HG03571 (cell line): Measurements from ENCODE around the gene RUNDC1.
"Not testable (repeated sequence)": the region's sequence is repeated elsewhere in the genome, so short reads cannot be mapped to it uniquely, and the experiment has no call there.

ENCODE experiments used
- ATAC-seq: cut with Tn5 transposase; IDR thresholded peaks from one replicate; pipeline ENCODE4 v1.9.1; 2021; ENCODE audit not compliant: unreplicated experiment

Gene RUNDC1

DNA sequence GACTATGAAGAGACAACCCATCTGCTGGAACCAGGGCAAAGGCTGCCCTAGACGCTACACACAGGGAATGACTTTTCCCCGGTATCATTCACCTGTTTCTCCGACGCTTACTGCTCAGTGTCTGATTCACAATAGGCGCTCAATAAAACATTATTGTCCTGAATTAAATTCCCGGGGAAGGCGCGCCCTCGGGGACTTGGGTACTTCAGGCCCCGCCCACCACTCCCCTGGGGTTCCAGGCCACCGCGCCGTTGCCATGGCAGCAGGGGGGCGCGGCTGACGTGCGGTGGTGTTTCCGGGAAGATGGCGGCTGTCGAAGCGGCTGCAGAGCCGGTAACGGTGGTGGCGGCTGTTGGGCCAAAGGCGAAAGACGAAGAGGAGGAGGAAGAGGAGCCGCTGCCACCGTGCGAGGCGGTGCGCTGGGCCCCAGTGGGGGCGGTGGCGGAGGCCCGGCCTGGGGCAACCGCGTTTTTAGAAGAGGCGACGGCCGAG is at the start of gene RUNDC1:
TSS of gene RUNDC1 (plus strand) at position 292 of the 492 bp plus-strand sequence. CDS start at position 304, 12 bp downstream.
- ATAC-seq: no peak

DNA sequence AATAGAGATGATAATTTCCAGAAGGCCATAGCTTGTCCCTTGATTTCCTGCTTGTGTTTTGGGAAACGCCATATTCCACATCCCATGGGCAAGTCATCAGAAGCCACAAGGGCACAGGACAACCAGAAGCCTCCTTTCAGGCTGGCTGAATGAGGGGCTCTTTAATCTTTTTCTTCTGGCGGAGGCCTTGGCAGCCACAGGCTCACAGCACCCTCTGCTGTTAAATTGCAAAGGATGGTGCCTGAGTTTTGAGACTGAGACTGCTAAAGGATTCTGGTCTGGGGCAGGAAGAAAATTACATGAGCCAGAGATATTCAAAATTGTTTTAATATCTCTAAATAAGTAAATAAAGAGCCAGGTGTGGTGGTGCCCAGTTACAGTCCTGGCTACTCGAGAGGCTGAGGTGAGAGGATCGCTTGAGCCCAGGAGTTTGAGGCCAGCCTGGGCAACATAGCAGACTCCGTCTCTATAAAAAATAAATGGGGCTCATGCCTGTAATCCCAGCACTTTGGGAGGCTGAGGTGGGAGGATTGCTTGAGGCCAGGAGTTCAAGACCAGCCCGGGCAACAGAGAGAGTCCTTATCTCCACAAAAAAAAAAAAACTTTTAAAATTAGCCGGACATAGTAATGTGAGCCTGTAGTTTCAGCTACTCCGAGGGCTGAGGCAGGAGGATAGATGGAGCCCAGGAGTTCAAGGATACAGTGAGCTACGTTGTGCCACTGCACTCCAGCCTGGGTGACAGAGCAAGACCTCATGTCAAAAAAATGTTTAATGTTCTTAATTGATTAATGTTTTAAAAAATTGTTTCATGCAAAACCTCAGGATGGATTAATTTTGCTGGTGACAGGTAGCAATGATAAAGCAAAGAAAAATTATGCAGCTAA is 42.4 kb upstream of the RUNDC1 start:
- ATAC-seq: no peak

GRCh38 chr17:42944211-42944610 is 36.2 kb upstream of the RUNDC1 start:
- ATAC-seq: no peak

- ATAC-seq: no peak
These were observed 33.6 kb upstream of the RUNDC1 start for GRCh38 chr17:42946812-42947211.

DNA sequence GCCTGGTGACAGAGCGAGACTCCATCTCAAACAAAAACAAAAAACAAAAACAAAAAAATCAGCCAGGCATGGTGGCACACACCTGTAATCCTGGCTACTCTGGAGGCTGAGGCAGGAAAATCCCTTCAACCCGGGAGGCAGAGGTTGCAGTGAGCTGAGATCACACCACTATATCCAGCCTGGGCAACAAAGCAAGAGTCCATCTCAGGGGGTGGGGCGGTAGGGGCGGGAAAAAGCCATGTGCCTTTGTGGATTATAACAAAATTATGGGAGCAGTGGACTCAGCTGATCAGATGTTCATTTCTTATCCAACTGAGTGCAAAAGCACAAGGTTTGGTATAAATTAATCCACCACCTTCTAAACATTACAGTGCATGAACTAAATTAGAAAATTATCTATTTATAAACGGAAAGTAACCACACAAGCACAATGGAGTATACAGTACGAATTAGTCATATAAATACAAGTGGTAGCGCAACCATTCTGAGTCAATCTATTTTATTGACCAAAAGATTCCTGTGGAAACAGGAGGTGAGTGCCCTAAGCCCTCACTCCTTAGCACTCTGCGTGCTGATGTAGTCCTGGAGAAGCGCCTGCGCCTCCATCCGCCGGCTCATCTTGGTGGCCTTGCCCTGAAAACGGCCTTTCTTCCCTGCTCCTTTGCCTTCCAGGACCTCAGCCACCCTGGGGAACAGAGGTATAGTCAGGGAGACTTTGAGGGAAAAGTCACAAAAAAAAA is 30.2 kb upstream of the RUNDC1 start:
- no peak for ATAC-seq

GRCh38 chr17:42953669-42954068 is 26.7 kb upstream of the RUNDC1 start:
- no peak for ATAC-seq

- peak; percentile 75 for ATAC-seq
These were observed 16.0 kb upstream of the RUNDC1 start, which contains the start of gene AARSD1 for GRCh38 chr17:42964161-42964932. Gene AARSD1, minus strand, starts transcription at chr17:42964454. Its CDS starts 14 bp downstream, at chr17:42964440.

DNA sequence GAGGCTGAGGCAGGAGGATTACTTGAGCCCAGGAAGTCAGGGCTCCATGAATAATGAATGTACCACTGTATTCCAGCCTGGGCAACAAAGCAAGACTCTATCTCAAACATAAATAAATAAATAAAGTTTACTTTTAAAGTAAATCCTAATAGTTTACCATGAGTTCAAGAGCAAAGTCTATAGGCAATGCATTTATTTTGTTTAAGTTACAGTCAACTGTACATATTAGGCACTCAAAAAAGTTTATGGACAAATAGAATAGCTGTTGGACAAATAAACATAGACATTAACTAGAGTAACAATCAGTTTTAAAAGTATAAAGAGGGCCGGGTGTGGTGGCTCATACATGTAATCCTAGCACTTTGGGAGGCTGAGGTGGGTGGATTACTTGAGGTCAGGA is 12.4 kb upstream of the RUNDC1 start:
- no peak for ATAC-seq

GRCh38 chr17:42969001-42969581 is 11.3 kb upstream of the RUNDC1 start:
- no peak for ATAC-seq

- no peak for ATAC-seq
These were observed 8.8 kb upstream of the RUNDC1 start for GRCh38 chr17:42971589-42971988.

DNA sequence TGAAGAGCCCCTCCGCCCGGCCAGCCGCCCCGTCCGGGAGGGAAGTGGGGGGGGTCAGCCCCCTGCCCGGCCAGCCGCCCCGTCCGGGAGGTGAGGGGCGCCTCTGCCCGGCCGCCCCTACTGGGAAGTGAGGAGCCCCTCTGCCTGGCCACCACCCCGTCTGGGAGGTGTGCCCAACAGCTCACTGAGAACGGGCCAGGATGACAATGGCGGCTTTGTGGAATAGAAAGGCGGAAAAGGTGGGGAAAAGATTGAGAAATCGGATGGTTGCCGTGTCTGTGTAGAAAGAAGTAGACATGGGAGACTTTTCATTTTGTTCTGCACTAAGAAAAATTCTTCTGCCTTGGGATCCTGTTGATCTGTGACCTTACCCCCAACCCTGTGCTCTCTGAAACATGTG is 7.0 kb upstream of the RUNDC1 start:
- not testable (repeated sequence) for ATAC-seq

- ATAC-seq: no peak
These were observed 5.1 kb upstream of the RUNDC1 start for GRCh38 chr17:42975265-42975664.

DNA sequence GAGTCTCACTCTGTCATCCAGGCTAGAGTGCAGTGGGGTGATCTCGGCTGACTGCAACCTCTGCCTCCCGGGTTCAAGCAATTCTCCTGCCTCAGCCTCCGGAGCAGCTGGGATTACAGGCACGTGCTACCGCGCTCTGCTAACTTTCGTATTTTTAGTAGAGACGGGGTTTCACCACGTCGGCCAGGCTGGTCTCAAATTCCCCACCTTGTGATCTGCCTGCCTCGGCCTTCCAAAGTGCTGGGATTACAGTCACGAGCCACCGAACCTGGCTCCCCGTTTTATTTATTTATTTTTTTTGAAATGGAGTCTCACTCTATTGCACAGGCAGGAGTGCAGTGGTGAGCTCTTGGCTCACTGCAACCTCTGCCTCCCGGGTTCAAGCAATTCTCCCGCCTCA is 4.7 kb upstream of the RUNDC1 start:
- not testable (repeated sequence) for ATAC-seq

DNA sequence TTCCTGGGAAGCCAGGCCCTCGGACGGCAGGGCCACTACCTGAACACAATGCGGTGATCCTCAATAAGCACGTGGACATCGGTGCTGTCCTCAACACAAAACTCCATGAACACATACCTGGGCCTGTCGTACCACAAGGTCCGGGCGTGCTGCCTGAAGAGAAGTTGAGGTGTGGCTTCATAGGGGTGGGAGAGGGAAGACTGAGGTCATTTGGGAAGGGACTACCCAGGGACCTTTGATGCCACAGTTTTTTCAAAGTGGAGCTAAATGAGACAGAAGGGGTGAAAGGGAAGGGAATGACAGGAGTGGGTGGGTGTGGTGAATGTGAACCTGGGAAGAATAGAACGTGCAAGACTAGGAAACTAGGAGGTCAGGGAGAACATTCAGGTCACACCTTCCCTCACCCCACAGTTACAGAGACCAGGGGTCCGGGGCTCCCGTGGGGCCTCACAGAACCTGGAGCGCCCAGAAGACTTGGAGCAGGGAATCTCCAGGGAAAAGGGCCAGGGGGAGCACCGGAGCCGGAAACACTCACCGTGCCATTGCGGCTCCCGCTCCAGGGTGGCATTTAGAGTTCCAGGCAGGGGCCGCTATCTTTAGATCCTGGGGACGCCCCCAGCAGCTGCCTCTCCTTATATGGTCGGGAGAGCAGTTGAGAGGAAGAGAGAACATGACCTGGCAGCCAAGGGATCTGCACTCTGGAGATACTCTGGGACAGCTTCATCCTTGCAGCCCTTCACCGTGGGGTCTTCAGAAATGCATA is 673 bp upstream of the RUNDC1 start, which contains the start of gene PTGES3L:
TSS of gene PTGES3L (minus strand) at position 570 of the 763 bp plus-strand sequence. CDS start at position 543, 27 bp downstream.
- no peak for ATAC-seq

- no peak for ATAC-seq
These were observed 517 bp downstream of the RUNDC1 start for GRCh38 chr17:42980766-42981397.

DNA sequence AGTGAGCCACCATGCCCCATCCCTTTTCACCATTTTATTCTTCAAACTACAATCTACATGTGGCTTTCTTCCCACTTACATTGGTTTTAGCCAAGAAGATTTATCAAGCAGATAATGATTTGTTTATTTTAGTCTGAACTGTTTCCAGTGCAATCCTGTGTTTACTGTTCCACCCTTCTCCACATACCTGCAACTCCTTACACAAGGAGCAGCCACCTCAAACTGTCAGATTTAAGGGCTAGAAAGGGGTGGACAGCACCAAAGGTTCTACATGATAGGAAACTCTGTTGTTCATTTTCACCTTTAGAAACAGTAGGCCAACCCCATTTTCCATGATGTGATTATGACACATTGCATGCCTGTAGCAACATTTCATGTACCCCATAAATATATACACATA is 1.9 kb downstream of the RUNDC1 start:
- no peak for ATAC-seq

DNA sequence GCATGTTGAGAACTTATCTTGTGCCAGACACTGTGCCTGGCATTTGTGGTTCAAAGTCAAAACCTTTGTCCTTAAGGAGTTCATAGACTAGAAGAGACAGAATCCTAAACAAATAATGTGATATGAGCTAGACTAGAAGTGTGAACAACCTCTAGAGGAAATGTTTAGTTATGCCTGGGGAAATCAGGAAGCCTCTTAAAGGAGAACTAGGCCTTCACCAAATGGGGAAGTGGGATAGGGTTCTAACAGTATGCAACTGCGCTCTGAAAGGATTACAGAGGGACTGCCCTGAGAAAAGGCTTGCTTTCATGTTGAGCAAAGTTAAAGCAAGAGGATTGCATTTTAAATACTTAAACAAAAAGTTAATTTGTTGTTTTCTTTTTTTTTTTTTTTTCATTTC is 4.9 kb downstream of the RUNDC1 start:
- ATAC-seq: no peak

DNA sequence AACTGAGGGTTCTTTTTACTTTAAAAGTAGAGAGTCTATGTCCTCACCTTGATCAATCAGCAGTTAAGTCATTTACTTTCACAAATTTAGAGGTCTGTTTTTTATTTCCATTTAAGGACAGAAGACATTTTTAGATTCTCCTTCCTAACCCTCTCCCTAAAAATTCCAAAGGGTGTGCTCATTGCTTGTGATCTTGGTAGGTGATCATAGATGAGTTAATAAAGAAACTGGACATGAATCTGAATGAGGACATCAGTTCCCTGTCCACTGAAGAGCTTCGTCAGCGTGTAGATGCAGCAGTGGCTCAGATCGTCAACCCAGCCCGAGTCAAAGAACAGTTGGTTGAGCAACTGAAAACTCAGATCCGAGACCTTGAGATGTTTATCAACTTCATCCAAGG is 8.8 kb downstream of the RUNDC1 start:
- ATAC-seq: no peak
